HG03439 (cell line): ENCODE measurements around the gene FMNL3.

Experiments
- ATAC-seq: cut with Tn5 transposase; IDR thresholded peaks from one replicate; pipeline ENCODE4 v1.9.1; 2021; ENCODE audit warnings: mild to moderate bottlenecking, moderate library complexity; ENCODE audit not compliant: unreplicated experiment

Gene FMNL3

DNA sequence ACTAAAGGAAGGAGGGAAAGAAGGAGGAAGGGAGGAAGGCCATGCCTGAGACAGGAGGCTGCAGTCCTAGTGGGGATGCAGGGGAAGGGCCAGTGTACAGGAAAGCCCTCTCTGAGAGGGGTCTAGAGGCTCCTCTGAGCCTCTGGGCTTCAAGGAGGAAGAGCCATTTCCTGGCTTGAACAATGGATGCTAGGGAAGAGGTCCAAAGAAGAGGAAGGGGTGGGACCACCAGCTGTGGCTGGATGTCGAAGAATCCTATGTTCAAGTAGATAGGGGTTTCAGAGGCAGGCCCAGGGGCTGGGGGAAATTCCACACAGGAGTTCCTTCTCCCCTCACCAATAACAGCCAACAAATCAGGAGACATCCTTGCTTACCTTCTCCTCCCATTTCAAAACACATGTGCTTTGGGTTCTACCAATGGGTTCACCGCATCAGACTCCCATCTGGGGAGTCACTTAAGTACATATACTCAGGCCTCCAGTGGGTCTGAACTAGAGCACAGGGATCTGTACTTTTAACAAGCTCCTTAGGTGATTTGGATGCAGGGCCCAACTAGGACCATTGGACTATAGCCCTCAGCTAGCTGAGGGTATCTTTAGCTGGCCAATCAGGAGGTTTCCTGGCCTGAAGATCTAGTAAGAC is 51.5 kb downstream of the FMNL3 start:
- ATAC-seq, result no peak

DNA sequence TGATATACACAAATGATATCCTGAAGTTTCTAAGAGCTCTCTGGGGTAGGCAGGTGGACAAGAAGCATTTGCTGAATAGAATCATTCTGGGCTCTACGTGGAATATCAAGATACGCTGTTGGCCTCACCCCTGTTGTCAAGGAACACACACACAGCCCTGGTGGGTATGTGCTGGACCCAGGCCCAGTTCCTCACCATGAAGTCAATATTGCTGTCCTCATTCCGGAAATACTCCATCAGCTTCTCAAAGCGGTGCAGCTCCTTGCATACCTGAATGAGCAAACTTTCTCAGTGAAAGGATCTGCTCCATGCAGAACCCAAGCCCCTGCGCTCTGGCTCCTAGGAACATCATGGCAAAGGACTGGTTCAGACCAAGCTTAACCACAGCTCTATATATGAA is 52.5 kb downstream of the FMNL3 start:
- no peak for ATAC-seq

DNA sequence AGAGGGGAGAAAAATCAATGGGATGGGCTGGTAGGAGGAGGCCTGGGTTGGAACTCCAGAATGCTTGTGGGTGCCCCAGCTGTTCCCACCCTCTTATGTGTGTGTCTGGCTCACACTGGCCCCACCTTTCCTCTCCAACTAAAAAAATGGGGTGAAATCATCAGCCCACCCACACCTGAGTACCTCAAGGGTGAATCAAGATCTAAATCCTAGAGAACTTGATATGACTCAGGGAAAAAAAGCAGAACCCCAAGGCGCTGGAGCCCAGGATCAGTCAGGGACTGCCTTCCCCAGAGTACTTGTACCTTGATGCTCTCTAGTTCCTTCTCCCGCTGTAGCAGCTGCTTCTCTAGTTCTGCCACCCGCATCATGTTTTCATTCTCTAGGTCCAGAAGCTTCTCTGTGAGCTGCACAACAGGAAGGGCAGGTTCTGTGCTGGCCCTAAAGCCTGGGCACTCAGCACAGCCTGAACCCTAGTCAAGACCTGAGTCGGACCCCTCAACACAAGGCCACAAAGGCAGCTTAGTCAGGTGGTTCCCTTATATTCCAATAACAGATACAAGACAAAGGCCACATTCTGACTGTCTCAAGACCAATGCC is 54.2 kb downstream of the FMNL3 start:
- no peak for ATAC-seq

DNA sequence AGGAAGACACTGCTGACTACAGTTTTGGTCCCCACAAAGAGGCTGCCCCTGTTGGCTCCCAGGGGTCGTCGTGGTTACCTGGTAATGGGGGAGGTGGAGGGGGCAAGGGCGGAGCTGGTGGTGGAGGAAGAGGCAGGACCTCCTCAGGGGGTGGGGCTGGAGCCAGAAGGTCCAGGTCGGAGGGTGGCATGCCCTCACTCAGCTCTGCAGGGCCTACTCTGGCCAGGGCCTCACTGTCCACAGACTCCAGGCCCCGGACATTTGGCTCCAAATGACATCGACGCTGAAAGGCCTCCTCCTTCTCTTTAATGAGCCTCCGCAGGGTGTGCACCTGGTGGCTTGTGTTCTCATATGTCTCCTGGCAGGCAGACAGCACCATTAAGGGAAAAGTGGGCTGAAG is 55.4 kb downstream of the FMNL3 start:
- ATAC-seq, result no peak

DNA sequence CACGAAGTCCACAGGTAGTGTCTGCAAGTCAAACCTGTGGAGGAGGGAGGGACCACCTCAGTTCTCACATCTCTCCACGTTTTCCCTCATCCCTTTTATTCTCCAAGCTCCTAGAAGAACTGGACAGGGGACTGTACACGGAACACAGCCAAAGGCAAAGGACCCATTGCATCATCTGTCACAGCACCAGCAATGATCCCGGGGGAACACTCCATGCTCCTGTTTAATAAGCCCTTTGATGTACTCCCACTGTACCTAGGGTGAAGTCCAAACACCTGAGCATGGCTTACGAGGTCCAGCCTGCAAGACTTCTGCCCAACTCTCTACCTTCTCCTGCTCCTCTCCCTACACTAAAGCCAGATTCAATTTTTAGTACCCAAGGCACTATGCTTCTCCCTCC is 57.3 kb downstream of the FMNL3 start:
- no peak for ATAC-seq

DNA sequence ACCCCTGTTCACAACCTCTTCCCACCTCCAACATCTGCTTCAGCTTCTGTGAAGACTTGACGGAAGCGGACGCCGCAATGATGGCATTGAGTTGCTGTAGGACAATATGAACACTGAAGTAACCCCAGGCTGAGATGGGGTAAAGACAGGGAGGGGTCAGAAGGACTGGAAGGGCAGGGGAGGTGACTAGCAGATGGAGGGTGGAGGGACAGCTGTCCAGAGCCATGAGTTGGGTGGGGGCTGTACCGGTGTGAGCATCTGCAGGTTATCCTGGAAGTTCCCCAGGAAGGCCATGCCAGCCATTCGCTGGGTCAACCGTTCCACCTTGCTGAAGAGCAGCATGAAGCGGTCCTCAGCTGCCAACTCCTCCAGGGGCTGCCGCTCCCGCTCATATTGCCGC is 57.8 kb downstream of the FMNL3 start:
- ATAC-seq, result no peak

DNA sequence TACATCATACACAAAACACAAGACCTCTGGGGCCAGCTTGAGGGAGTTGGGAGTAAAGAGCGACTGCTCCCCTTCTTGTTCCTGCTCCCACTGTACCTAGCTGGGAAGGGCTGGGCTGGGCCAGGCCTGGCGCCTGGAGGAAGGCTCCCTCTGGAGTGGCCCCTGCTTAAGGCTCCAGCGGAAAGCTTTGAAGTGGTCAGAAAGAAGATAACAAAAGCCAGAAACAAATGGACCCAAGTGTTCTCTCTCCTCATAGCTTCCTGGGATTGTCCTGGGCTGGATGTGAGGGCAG is 58.5 kb downstream of the FMNL3 start:
- ATAC-seq, result no peak

DNA sequence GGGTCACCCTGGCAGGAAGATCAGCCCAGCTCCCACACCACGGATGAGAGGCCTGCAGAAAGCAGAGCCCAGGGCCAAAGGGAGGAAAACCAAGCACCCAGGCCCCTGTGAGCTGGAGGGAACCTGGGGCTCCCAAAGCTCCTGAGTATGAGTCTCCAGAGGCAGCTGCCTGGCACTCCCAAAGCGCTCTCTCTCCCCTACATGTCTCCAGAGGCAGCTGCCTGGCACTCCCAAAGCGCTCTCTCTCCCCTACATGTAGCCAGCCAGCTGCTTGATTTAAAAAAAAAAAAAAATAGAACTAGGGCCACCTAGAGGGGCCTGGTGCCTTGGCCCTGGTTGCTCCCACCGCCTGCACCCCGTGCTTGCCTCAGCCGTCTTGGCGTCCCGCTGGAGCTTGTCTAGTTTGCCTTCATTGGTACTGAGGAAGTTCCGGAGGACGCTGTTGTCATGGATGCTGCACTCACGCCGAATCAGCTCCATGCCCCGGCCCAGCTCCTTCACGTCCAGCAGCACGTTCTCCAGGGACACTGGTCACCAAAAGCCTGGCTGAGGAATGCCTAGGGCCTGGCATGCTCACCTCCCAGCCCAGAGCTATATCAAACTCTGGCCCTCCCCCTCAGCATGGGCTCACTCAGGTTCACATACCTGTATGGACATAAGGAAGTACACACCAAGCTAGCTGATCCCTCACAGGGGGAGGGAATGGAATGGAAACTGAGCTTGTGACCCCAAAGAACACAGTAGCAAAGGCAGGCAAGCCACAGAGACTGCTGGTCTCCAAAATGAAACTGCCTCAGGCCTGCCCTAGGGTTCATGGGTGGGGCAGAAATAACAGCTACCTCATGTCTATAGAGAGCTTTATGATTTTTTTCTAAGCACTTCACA is 59.1 kb downstream of the FMNL3 start:
- no peak for ATAC-seq

DNA sequence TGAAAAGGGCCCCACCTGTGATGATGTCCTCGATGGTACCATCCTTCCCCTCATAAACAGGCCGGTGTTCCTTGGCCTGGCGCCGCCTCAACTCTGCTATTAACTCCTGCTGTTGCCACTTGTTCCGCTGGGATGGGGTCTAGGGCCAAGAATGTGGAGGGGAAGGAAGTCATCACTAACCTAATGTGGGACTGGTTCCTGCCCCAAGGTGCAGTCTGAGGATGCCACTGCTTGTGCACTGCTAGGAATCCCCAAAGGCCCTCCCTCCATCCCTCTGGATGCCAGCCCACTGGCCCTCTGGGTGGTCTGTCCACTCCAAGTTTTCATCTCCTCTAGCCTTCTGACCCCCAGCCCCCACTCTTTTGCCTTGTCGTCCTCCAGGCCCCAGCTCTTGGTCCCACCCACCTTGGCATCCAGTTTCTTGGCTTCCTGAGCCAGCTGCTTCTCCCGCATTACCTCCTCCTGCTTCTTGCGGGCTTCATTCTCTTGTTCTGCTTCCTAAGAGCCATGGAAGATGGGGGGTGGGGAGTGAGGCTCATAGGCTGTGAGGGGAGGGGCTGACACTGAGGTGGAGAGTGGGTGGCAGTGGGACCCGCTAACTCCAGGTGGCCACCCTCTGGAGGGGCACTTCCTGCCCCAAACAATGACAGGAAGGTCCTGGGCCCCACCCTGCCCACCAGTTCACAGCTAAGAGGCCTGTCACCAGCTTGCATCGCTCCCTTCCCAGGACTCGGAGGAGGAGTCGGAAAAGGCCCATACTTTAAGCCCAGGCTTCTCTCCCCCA is 60.1 kb downstream of the FMNL3 start:
- ATAC-seq, result no peak

DNA sequence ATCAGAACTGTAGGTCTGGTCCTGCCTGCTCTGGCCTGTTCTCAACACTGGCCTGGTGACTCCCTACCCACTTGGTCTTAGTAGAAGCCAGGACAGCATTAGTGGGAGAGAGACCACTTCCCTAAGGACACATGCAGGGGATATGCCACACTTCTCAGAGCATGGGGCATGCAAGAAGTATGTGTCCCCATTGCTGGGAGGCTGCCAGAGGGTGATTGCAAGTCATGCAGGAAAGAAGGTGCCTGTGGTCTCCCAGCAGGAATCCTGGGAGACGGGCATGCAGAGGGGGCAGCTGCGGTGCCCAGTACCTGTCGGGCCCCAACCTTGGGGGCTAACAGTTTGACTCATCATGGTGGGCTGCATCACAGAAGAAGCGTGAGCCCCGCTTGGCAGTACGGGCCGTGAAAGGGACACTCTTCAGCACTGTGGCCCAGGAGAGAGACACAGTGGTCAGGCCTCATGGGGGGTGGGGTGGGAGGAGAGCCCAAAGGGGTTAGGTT is 60.8 kb downstream of the FMNL3 start:
- ATAC-seq, result no peak

DNA sequence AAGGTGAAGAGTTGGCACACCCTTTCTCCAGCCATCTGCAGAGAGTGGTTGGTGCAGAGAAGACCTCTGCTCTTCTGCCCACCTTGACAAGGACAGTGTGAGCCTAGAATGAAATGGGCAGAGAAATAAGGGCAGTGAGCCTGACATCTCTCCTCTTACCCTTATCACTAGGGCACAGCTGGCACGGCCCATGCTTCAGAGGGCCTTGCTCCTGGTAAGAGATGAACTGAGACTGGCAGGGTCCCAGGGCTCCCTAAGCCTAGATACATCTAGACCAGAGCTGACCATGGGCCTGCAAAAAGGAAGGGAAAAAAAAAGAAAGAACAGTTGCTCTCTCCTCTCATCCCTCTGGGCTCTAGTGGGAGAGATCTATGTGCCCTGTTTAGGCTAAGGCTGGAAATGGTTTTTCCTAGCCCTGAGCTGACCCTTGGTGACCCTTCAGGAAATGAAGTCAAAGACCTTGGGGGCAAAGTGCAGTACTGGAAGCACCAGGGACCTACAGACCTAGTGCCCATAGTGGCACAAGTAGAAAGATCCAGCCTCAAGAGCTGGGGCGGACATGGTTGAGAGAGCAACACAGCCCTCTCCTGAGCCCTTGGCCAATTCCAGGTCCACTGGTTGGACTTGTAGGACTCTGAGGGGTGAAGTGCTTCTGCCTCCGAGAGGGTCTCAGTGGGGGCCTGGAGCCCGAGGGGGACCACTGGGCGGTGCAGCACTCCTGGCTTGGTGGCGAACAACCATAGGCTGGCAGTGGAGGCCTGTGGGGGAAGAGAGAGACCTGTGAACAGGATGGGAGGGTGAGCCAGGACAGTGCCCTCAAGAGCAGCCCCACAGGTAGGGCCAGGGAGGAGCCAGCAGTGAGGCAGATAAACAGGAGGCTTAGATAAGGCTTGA is 61.8 kb downstream of the FMNL3 start:
- ATAC-seq, result no peak

DNA sequence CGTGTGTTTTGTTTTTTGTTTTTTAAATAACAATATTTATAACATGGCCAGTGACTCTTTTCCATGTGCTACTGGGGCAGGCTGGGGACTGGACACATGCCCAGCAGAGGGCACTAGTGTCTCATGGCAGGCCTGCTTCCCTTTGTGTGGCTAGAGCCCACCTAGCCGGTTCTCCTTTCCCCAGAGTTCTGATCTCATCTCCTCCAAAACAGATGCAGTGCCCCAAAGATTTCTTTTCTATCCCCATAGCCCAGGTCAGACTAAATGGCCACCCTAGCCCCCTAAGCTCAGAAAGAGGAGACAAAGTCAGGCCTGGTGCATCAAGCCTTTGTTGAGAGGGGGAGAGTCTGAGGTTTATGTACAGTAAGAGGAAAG is 62.6 kb downstream of the FMNL3 start:
- ATAC-seq, result no peak

DNA sequence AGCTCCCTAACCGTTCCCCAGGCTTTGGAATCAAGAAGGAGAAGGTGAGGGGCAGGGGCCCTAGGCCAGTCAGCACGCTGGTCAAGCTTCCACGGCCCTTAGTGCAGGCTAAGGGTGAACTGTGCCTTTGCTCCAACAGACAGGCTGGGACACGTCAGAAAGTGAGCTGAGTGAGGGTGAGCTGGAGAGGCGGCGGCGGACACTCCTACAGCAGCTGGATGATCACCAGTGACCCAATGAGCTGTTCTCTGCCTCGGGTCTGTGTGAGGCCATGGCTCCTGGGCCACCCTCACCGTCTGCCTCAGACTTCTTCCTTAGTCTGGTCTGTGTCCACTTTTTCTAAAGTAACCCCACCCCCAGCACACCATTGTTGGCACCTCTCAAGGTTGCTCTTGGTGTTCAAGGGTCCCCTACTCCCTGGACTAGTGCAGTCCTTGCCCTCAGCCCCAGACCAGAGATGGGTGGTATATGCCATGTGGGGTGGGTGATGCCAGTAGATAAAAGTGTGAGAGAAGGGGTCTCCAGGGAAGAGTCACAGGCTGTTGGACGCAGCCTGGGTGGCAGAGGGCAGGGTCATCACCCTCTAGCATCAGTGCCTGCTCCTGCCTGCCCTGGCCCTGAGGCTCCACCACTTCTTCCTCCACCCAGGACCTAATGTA is 63.1 kb downstream of the FMNL3 start:
- ATAC-seq, result no peak

DNA sequence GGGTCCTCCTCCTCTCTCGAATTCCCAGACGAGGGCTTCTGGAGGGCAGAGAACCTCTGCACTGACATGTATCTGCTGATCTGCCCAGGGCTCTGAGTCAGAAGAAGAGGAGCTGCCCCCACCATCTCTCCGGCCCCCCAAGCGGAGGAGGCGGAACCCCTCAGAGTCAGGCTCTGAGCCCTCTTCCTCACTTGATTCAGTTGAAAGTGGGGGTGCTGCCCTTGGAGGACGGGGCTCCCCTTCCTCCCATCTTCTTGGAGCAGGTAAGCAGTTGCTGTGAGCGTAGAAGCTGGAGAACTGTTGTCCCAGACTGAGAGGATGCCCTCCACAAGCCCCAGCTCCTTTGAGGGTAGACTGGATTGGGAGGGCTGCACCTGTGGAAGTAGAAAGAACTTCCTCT is 64.1 kb downstream of the FMNL3 start:
- no peak for ATAC-seq

DNA sequence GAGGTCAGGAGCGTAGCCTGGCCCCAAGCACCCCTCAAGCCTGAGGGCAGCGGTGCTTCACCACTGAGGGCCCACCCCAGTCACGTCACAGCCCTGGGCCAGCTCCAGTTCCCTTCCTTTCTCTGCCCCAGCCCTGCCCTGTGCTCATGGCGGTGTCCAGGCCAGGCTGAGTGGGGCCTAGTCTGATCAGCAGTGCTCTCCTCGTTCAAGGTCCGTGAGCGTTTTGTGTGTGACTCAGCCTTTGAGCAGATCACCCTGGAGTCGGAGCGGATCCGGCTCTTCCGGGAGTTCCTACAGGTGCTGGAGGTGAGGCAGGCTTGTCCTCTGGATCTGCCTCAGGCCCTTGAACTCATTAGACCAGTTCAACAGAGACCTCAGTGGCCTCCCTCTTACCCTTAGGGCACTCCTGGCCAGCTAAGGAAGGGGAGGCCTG is 64.8 kb downstream of the FMNL3 start:
- ATAC-seq, result no peak

DNA sequence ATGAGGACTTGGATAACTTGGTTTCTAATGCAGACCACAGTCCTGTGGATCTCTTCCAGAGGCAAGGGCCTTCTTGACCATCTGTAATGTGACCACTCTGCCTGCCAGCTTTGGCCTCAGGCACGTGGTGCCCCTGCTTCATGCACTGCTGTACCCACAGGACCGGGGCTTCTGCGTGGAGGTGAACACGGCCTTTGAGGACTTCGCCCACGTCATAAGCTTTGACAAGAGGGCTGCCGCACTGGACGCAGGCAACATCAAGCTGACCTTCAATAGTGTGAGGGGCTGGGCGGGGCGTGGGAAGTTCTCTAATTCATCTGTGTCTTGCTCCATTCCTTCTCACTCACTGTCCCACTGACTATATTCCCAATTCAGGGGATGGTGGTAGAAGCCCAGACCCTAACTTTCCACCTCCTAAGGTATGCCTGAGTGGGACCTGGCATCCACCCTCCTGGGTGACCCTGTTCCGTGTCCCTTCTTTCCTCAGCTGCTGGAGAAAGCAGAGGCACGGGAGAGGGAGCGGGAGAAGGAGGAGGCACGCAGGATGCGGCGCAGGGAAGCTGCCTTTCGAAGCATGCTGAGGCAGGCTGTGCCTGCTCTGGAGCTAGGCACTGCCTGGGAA is 65.3 kb downstream of the FMNL3 start:
- ATAC-seq, result no peak

DNA sequence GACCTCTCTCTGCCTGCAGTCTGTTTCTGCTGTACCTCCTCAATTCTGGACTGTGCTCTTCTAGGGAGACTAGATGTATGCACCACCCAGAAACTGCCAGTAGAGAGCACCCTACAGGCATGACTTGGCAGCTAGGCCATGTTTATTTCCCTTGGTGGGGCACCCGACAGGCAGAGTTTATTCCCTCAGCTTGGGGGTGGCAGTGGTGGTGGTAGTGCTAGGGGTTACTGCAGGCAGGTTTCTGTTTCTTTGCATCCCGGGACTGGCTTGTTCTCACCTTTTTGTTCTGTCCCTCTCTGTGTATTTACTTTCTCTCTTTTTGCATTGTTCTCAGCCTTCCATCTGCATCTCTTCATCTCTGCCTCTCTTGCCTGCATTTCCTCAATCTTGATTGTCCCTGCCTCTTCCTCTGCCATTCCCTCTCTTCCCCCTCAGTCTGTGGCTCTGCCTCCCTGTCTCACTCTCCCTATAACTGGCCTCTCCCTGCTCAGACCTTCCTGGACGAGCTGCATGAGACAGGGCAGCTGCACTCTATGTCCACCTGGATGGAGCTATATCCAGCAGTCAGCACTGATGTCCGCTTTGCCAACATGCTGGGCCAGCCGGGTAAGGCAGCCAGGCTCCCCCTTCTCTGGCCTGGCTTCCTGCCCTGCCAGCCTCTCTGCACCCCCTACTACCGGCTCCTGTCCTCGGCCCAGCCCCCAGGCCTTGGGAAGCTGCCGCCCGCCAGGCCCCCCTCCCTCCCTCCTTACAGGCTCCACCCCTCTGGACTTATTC is 70.0 kb downstream of the FMNL3 start:
- no peak for ATAC-seq

DNA sequence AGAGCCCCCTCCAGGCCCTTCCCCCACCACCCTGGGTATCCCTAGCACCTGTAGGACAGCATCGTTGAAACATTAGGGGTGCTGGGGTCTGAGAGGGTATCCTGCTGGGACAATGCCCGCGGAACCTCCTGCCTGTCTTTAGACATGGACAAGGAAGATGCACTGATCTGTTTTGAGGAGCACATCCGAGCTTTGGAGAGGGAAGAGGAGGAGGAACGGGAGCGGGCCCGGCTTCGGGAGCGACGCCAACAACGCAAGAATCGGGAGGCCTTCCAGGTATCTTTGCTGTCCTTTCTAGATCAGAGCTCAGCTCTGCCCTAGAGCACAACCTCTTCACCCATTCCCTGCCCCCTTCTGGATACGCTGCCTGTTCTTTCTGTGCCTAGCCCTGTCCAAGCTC is 70.6 kb downstream of the FMNL3 start:
- ATAC-seq, result no peak

DNA sequence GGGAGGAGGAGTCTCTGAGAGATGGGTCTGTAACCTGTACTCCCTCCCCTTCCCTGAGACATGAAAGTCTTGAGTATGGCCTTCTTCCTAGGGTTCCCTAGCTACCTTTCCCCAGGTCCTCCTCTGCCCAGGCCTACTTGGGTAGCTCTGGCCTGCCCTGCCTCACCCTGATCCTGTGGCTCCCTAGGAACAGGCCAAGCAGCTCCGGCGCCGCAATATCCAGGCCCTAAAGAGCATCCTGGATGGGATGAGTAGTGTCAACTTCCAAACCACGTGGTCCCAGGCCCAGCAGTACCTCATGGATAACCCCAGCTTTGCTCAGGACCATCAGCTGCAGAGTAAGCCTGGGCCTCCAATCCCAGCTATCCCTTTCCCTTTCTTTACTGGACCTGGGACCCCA is 71.5 kb downstream of the FMNL3 start:
- no peak for ATAC-seq
